HG03571 (cell line): ENCODE measurements around the gene PDZD2.
"Not testable (repeated sequence)": the region's sequence is repeated elsewhere in the genome, so short reads cannot be mapped to it uniquely, and the experiment has no call there.

Source experiments
- ATAC-seq: cut with Tn5 transposase; IDR thresholded peaks from one replicate; pipeline ENCODE4 v1.9.1; 2021; ENCODE audit not compliant: unreplicated experiment

The PDZD2 gene

DNA sequence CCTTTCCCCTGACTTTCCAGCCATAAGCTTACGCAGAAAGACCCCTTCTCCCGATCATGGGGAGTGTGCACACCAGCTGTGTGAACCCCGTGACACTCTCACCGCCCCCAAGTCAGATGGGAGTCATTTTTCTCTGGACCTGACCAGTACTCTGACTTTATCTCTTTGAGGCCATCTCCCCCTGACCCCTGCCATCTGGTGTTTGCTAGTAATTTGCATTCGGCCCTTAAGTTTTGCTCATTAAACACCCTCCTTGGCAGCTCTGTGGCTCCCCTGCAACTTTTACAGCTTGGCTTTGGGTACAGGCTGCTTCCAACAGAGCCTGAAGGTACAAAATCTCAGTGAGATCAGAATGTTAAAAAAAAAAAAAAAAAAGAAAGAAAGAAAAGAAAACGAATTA, 43.9 kb downstream of the PDZD2 start:
- ATAC-seq: no peak

DNA sequence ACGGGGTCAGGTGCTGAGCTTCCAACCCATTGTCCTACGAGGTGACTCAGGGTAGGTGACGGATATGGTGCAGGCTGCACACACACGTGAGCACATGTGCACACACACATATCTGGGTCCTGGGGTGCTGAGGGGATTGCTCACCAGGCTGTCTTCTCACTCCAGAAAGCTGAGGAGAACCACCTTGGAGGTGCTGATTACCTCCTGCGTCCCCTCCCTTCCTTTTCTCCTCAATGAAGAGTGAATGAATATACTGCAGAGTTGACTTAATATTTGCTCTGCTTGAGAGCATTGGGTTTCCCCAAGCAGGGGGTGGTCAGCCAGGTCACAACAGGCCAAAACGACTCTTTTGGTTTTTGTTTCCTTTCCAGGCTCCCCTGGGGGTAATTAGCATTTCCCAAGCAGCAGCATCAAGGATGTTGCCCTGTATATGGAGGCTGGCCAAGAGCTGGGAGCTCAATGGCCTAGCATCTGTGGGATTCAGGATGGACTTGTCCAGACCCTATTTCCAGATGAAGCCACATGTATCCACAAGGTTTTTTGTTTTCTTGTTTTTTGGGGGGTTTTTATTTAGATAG, 49.7 kb downstream of the PDZD2 start:
- no peak for ATAC-seq

DNA sequence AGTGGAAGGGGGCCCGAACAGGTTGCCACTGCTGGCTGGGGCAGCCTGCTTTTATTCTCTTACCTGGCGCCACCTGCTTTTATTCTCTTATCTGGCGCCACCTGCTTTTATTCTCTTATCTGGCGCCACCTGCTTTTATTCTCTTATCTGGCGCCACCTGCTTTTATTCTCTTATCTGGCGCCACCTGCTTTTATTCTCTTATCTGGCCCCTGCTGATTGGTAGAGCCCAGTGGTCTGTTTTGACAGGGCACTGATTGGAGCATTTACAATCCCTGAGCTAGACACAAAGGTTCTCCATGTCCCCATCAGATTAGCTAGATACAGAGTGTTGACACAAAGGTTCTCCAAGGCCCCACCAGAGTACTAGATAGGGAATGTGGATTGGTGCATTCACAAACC, 52.5 kb downstream of the PDZD2 start:
- ATAC-seq: not testable (repeated sequence)

DNA sequence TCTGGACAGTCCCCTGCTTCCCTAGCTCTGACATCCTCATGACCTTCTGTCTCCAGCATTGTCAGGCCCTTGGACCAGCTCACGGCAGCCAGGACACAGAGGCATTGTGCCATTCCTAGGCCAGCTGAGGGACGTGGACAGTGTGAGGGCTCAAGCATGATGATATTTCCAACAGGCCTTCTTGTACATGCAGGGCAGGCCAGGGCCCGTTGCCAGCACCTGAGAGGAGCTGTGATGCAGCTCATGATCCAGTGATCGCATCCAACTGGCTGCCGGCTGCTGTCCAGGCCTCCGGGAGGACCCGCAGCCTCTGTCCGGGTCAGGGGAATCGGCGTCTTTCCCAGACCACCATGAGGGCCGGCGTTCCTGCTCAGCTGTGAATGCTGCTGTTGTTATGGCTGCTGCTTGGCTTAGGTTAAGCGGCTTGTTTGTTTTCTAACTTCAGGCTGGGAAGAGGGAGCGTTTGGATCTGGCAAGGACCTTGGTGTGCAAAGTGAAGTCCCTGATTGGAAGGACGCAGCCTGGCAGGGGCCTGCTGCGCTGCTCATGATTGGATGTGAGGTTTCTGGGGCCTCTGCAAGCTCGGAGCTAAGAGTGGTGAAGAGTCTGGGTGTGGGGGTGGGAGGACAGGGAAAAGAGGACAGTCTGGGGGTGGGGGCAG, 53.8 kb downstream of the PDZD2 start:
- ATAC-seq: no peak

DNA sequence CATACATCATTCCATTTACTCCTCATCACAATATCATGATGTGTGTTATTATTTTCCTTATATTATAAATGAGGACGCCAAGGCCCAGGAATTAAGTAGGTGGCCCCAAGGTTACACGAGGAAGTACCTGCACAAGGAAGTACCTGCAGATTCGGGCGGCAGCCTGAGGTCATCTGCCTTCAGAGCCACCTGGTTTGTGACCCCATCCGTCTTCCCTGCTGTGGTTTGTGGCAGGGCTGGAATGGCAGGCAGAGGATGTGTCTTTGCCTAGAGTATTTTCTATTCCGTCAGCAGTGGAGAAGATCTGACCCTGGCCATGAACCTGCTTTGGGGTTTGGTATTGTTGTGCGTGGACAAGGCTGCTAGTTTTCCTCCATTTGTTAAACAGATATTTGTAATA, 59.7 kb downstream of the PDZD2 start:
- no peak for ATAC-seq

DNA sequence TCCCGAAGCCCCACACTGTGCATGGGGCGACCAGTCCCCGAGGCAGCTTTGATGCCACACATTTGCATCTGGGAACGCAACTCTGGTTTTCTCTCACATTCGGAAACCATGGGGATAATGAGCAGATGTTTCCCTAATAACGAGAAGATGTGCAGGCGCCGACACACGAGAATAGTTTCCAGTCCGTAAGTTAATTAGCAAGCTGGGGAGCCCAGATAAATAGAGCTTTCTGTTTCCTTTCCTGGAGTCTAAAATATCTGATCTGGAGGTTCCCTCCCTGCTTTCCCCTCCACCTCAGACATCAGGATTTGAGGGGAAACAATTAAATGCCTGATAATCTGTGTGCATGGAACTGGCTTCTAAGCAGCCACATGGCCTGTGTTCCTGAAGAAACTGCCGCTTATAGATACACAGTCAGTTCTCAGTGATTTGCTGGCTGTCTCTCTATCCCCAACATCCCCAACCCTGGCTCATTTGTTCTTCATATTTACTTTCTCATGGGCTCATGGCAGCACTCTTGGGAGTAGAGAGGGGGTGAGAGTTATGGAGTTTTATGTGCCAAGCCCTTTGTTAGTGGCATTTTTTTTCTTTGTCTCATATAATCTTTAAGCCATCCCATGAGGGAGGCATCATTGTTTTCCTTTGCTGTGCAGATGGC, 62.8 kb downstream of the PDZD2 start:
- ATAC-seq: no peak

DNA sequence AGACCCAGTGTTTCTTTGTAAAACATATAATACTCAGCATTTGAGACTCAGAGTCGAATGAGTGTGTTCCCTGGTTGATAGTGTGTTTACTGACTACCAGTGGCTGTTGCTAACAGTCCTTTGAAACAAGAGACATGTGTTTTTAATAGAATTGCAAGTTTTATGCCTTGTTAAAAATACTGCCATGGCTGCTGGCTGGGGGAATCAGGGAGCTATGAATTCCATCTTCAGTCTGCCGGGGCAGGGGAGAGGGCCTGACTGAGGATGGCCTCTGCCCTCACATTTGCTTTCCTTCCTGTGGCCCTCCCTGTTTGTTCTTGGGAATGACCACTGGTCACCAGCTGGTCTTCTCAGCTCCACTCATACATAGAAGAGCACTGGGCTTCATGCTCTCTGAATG, 63.8 kb downstream of the PDZD2 start:
- ATAC-seq: no peak

DNA sequence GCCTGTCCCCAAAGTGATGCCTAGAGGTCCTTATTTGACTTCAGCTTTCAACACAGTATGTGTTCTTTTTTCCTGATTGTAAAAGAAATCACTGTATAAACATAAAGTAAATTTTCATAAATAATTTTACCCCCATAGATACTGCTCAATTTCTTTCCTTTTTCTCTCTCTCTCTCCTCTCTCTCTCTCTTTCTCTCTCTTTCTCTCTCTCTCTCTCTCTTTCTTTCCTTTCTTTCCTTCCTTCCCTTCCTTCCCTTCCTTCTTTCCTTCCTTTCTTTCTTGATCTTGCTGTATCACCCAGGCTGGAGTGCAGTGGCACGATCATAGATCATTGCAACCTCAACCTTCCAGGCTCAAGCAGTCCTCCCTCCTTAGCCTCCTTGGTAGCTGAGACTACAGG, 64.8 kb downstream of the PDZD2 start:
- no peak for ATAC-seq

DNA sequence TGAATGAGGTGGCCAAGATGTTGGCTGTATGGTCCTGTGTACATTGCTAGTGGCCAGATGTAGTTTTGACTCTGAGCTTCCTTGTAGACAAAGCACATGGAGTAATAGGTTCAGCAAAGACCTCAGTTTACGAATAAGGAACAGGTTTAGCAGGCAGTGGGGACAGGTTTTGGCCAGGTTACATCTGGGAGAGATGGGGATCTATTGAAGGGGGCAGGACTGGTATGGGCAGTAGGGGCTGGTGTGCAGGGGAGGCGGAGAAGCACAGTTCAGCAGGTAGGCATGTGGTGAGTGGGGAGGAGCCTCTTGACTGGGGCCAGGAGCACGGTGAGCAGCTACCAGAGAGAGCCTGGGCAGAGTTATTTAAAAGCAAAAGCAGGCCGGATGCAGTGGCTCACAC, 67.3 kb downstream of the PDZD2 start:
- ATAC-seq: no peak

DNA sequence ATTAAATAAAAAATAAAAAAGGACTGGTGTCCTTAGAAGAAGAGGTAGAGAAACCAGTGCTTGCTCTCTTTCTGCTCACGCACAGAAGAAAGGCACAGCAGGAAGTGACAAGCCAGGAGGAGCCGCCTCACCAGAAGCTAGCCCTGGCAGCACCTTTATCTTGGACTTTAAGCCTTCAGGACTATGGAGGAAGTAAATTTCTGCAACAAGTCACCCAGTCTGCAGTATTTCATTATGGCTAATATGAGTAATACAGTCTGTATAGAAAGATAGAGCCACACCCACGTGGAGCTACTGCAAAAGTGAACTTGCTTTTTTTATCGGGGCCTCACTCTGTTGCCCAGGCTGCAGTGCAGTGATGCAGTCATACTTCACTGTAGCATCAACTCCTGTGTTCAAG, 68.4 kb downstream of the PDZD2 start:
- no peak for ATAC-seq

DNA sequence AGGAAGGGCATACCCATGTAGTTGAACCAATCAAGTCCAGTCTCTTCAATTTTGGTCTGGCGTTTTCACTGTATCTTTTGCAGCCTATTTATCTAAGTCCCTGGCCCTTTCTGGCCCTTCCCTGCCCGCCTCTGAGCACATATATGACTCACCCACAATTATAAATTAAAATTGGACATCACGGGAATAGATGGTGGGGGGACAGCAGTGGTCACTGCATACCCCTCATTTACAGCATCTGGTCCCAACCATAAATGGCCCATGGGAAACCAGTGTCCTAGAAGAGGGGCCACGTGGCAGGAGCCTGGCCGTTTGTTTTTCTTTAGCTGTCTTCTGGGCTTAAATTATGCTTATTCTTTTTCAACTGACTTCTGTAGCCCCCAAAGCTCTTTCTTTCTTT, 69.2 kb downstream of the PDZD2 start:
- no peak for ATAC-seq

DNA sequence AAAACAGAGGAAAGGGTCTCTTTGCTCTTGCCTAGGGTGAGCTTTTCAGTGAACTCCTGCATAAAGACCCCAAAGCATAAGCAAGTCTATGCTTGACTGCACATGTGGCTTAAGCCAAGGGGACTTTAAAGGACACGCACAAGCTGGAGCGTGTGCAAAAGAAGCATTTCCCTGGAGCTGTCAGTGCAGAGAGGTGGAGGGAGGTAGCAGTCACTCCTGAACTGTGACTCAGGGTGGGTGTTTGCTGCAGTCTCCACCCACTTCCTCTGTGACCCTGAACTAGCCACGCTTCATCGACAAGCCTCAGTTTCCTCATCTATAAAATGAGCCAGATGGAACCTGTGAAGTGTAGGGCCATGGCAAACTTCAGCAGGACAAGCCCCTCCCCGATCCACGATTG, 72.4 kb downstream of the PDZD2 start:
- no peak for ATAC-seq

DNA sequence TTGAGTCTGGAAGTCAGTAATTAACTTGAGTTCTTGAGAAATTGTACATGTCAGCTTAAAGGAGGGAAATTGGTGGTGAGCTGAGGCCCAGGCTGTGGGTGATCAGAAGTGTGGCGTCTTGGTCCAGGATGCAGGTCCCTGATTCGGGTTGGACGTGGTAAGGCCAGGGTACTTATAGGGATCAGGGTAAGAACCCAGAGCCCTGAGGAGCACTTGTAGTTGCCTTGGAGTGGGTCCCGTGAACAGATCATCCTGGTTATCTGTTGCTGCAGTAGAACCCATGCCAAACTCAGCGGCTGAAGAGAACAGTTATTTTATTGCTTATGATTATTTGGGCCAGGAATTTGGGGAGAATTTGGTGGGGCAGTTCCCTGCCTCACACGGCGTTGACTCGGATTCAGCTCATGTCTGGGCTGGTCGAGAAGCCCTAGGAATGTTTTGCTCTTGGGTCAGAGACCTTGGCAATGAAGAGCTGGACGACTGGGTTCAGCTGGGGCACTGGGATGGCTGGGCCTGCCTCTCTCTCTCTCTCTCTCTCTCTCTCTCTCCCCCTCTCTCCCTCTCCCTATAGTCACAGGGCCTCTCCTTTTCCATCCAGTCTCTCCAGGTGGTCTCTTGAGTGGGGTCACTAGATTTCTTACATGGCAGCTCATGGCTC, 73.1 kb downstream of the PDZD2 start:
- no peak for ATAC-seq

DNA sequence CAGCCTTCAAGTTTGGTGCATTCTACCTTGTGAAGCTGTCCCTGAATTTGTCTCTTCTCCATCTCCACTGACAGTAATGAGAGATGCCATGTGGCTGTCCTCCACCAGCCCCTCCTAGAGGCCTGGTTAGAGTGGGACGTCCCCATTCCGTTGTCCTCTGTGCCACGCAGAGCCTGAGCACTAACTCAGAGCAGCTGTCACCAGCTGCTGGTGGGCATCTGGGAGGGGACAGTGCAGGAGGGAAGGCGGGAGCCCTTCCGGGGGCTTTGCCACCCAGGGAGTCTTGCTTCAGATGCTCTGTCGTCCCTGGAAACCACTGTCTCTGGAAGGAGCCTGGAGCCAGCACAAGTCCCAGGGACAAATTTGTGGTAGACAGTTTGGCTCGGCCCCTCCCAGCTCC, 78.6 kb downstream of the PDZD2 start:
- no peak for ATAC-seq

DNA sequence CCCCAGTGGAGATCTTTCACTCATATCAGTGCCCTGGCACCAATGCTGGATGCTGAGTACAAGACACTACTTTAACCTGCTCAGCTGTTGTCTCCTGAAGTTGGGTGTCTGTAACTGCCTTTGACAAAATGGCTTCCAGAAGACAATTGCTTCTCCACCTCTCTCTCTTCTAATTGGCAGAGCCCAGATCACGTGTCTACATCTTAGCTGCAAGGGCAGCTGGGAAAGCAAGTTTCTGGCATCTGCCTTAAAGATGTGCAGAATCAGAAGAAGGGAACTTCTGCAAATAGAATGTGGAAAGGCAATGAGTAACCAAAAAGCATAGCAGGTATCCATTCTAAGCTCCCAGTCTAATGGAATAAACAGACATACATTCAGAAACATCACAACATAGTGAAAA, 81.1 kb downstream of the PDZD2 start:
- ATAC-seq: no peak

DNA sequence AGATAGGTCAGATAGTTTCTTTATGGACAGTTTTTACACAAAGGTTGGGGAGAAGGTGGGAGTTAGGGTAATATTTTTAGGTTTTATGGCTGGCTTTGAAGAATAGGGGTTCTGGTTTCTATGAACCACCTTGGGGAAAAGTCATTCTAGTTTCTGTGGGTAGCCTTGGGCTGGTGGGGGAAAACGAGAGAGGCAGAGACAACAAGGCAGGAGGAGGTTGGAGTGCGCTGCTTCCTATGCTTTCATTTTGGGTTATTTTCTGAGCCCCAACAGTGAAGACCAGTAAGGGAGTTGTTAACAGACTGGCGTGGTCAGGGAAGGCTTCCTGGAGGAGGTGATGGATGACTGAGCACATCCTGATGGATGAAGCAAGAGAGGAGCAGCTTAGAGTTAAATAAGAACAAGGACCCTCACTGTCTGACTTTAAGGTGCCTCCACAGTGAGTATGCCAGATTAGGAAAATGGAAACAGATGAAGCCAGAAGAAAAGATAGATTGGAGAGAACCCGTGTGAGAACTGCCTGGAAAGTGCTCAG, 81.9 kb downstream of the PDZD2 start:
- ATAC-seq: no peak

DNA sequence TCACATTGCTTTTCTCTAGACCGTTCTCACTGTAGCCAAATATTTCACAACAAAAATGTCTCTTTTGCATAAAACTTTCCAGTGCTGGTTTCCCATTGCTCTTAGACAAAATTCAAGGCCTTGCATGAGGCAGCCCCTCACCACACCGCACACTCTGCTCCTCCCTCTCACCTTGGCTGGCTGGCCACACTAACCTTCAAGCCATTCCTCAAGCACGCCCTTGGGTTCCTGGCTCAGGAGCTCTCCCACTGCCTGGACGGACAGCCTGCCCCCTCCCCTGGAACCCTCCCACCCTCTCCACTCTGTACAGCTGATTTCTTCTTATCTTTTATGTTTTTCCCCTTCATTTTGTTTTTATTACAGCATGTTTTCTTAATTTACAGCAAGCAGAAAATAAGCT, 83.2 kb downstream of the PDZD2 start:
- ATAC-seq: no peak

DNA sequence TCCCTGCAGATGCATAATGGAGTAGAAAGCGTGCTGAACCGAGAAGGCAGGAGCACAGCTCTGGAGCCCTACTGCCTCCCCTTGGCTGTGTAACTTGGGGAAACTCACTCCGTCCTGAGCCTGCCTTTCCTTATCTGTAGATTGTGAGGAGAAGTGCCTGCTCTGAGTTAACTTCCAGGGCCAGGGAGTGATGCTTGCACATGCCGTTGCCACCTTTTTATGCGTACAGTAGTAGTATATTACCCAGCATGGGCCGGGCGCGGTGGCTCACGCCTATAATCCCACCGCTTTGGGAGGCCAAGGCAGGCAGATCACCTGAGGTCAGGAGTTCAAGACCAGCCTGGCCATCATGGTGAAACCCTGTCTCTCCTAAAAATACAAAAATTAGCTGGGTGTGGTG, 87.1 kb downstream of the PDZD2 start:
- ATAC-seq: no peak

DNA sequence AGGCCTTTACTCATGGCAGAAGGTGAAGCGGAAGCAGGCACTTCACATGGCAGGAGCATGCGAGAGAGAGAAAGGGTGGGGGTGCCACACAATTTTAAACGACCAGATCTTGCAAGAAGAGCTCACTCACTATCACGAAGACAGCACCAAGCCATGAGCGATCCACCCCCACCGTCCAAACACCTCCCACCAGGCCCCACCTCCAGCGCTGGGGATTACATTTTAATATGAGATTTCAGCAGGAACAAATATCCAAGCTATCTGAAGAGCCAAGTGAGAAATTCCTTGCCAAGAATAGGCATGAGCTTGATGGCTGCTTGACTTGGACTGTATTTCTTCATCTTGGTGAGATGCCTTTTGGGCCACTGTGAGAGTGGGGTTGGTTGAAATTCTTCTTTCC, 88.0 kb downstream of the PDZD2 start:
- ATAC-seq: no peak

DNA sequence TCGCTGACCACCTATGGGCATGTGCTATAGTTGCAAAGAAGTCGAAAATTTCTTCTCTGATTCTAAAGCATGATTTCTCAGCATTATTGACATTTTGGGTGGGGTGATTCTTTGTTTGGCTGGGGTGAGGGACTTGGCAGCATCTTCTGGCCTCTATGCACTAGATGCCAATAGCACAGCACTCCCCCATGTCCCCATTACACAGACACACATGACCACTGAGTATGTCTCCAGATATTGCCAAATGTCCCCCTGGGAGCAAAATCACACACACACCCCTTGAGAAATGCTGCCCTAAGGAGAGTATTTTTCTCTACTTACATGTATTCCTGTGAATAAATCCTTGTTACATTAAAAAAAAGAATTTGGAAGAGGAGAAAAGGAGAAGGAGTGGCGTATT, 89.1 kb downstream of the PDZD2 start:
- no peak for ATAC-seq

DNA sequence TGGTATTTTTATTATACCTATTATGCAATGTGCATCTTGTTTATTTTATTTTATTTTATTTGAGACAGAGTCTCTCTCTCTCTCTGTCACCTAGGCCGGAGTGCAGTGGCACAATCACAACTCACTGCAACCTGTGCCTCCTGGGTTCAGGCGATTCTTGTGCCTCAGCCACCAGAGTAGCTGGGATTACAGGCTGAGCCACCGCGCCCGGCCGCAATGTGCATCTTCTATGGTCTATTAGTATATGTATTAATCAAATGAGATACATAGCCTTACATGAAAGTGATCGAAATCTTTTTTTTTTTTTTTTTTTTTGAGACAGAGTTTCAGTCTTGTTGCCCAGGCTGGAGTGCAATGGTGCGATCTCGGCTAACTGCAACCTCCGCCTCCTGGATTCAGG, 89.9 kb downstream of the PDZD2 start:
- not testable (repeated sequence) for ATAC-seq

DNA sequence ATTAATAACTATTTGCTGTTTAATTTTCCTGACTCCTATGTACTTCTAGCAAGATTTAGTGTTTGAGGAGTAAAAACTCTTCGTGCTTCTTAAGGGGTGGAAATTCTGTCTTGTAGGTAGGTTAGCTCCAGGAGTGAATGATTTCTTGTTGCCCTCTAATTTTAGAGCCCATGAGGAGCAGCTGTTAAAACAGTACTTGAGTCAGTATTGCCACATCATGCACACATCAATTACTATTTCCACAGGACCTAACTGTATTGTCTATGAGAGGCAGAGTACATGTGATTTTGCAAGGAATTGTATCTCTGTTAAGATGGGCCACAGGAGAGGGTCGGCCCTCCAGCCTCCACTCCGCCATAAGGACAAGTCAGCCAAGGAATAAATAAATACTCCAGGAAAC, 91.2 kb downstream of the PDZD2 start:
- no peak for ATAC-seq
